Upper lobe of right lung (tissue), 1 donor: ENCODE results near the gene C17orf78. TPM values are rescaled to one million over a fixed set of nuclear protein-coding genes. Genes with fewer than 3 reads are reported as not detected.
"Not testable (repeated sequence)": the region's sequence is repeated elsewhere in the genome, so short reads cannot be mapped to it uniquely, and the experiment has no call there.

ENCODE experiments used
- ATAC-seq: fragments of 200-7000 bp; cut with Tn5 transposase; one replicate; pipeline ENCODE4 v1.9.1; 2020; ENCODE audit warnings: mild to moderate bottlenecking, moderate library complexity
- DNase-seq: peaks from one replicate; pipeline ENCODE4 v3.0.0-alpha.2; 2020
- H3K27ac ChIP-seq: fragments of 200-600 bp; one replicate; pipeline ENCODE4 v1.8.0; 2022
- H3K27me3 ChIP-seq: fragments of 200-600 bp; one replicate; pipeline ENCODE4 v1.8.0; 2022; ENCODE audit warnings: mild to moderate bottlenecking
- H3K36me3 ChIP-seq: fragments of 200-600 bp; one replicate; pipeline ENCODE4 v1.8.0; 2022
- H3K4me1 ChIP-seq: fragments of 200-600 bp; one replicate; pipeline ENCODE4 v1.8.0; 2022
- H3K4me3 ChIP-seq: fragments of 200-600 bp; one replicate; pipeline ENCODE4 v1.8.0; 2022; ENCODE audit warnings: mild to moderate bottlenecking
- H3K9me3 ChIP-seq: fragments of 200-600 bp; one replicate; pipeline ENCODE4 v1.8.0; 2022
- CTCF ChIP-seq: fragments of 200-600 bp; IDR thresholded peaks from one replicate; pipeline ENCODE4 v1.8.0; 2022; ENCODE audit warnings: antibody characterized with exemption
- intact Hi-C: fragments of 100-400 bp; cut with DNase I; formaldehyde crosslinking; loops from one replicate; pipeline ENCODE4 v1.11.0; 2022
- total RNA-seq: library from RNA; stranded (reverse); fragmentation: NEBNext Ultra II Directional; extraction: Animal tissue kit (Norgen Biotek cat#: 25700); gene quantifications from one replicate; pipeline ENCODE4 v1.2.1, GENCODE V29; 2021
- donor health status: DM: no; HTN: yes; CAD: no; lungs with severe emphysema.

Gene C17orf78
- total RNA-seq, 1 donor from 2014 or later: not detected

DNA sequence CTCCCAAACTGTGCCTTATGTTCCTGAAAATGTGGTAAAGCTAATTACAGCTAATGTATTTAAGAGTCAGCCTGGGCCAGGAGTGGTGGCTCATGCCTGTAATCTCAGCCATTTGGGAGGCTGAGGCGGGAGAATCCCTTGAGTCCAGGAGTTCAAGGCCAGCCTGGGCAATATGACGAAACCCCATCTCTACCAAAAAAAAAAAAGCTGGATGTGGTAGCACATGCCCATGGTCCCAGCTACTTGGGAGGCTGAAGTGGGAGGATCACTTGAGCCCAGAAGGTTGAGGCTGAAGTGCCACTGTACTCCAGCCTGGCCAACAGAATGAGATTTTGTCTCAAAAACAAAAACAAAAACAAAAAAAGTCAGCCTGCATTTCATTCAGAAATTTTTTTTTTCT, 33.2 kb upstream of the C17orf78 start:
- intact Hi-C loops: no loop called here
- Histone ChIP-seq H3K27me3 (no peaks in the 10 kb centered on the region), H3K36me3 (no peaks in the 10 kb centered on the region), H3K27ac (no peak overlapping the region), H3K4me1 (peaks cover 5% of the 10 kb centered on the region), H3K9me3 (no peaks in the 10 kb centered on the region), H3K4me3 (no peak overlapping the region)
- DNase-seq: no peak
- TF ChIP-seq CTCF: no peak
- ATAC-seq: no peak

DNA sequence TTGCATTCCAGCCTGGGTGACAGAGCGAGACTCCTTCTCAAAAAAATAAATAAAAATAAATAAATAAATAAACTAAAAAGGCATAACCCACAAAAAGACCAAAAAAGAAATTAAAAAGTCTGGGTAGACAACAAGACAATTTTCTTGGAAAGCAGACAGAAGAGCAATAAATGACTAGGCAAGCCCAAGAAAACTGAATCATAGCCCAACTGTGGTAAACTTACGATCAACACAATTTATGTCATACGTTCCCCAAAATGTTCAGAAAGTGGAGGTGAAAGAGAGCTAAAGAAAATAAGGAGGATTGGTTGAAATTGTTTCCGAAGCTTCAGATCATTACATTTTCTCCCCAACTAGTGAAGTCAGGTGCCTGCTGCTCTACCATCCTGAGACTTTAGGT, 31.3 kb upstream of the C17orf78 start:
- intact Hi-C loops: no loop called here
- Histone ChIP-seq H3K4me3 (no peak overlapping the region), H3K4me1 (no peaks in the 10 kb centered on the region), H3K36me3 (no peaks in the 10 kb centered on the region), H3K27me3 (no peaks in the 10 kb centered on the region), H3K27ac (no peak overlapping the region), H3K9me3 (no peaks in the 10 kb centered on the region)
- no peak for TF ChIP-seq CTCF
- ATAC-seq (no peak), DNase-seq (no peak)

DNA sequence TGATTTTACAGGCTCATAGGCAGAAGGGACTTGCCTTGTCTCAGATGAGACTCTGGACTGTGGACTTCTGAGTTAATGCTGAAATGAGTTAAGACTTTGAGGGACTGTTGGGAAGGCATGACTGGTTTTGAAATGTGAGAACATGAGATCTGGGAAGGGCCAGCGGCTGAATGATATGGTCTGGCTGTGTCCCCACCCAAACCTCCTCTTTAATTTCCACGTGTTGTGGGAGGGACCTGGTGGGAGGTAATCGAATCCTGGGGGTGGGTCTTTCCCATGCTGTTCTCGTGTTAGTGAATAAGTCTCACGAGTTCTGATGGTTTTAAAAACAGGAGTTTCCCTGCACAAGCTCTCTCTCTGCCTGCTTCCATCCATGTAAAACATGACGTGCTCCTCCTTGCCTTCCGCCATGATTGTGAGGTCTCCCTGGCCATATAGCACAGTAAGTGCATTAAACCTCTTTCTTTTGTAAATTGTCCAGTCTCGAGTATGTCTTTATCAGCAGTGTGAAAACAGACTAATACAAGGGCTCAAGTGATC, 28.9 kb upstream of the C17orf78 start:
- ATAC-seq, H3K4me1 ChIP-seq, H3K4me3 ChIP-seq, H3K9me3 ChIP-seq, intact Hi-C loops, H3K27me3 ChIP-seq, H3K27ac ChIP-seq, H3K36me3 ChIP-seq, DNase-seq: not testable (repeated sequence)

- H3K36me3 ChIP-seq, H3K9me3 ChIP-seq, intact Hi-C loops, DNase-seq, ATAC-seq, H3K27me3 ChIP-seq: not testable (repeated sequence)
- H3K4me3 ChIP-seq: peak overlapping the region; percentile 89
- H3K4me1 ChIP-seq: peaks cover 22% of the 10 kb centered on the region
- peak overlapping the region; percentile 87 for H3K27ac ChIP-seq
These were observed 18.8 kb upstream of the C17orf78 start for GRCh38 chr17:37356796-37357569.

DNA sequence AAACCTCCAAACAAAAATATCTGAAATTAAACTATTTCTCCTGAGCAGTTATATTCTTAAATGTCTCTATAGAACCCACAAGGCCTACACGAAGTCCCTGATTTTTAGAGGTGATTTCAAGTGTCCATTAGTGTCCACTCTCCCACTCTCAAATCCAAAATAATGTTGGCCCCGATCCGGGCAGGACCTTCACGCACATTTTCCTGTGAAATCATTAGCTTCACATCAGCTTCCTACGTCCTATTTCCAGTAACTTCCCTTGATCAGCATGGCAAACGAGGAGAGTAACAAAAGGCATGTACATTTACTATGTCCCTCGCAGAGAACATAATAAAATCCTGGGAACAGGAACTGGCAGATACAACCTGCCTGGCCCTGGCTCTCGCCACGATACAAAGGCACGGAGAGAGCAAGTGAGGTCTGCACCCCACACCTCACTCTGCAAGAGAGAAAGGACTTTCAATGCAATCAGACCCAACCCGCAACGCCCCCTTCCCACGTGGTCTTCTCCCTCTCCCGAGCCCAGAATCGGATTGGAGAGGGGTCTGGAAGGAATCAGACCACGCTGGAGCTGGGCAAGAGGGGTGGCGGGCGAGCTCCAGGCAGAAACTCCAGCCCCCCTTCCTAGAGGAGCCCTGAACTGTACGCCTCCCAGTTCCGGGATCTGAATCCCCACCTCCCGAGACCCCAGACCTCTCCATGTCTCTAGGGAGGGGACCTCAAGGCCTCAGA, 17.5 kb upstream of the C17orf78 start:
- intact Hi-C loops: no loop called here

More for the DNA sequence above, 17.5 kb upstream of the C17orf78 start:
- peak overlapping the region; percentile 87 for H3K27ac ChIP-seq
- H3K27me3 ChIP-seq: no peaks in the 10 kb centered on the region
- H3K4me3 ChIP-seq: peak overlapping the region; percentile 89
- peak; percentile 78 for DNase-seq
- H3K4me1 ChIP-seq: peaks cover 22% of the 10 kb centered on the region
- H3K9me3 ChIP-seq: no peaks in the 10 kb centered on the region
- H3K36me3 ChIP-seq: no peaks in the 10 kb centered on the region
- peak; percentile 12 for ATAC-seq
- no peak for TF ChIP-seq CTCF
